Activated CD4-positive, alpha-beta T cell treated with anti-CD3 and anti-CD28 coated beads for 4 hours (primary cell): ENCODE data around the gene INSRR.

Experiments
- DNase-seq, 2 donors: peaks; one replicate each; pipeline ENCODE4 v3.0.0-alpha.2; 2020

INSRR gene

GRCh38 chr1:156822680-156823079 is 36.2 kb downstream of the INSRR start:
- no peak for DNase-seq

- peak; percentile 48 to 50 for DNase-seq
These were observed 37.1 kb downstream of the INSRR start for GRCh38 chr1:156821801-156822200.

- DNase-seq = peak; percentile 96 to 97
These were observed 42.2 kb downstream of the INSRR start, which contains the start of gene SH2D2A for GRCh38 chr1:156816561-156817328. Gene SH2D2A (minus strand): TSS chr1:156816848. CDS start chr1:156816708, 140 bp downstream.

GRCh38 chr1:156815961-156816422 is 42.9 kb downstream of the INSRR start:
- no peak for DNase-seq

- no peak for DNase-seq
These were observed 43.5 kb downstream of the INSRR start for GRCh38 chr1:156815307-156815826.

- DNase-seq = peak; percentile 62 to 63
These were observed 44.2 kb downstream of the INSRR start for GRCh38 chr1:156814571-156815260.

- peak; percentile 79 to 81 for DNase-seq
These were observed 45.0 kb downstream of the INSRR start for GRCh38 chr1:156813750-156814570.

- no peak for DNase-seq
These were observed 45.6 kb downstream of the INSRR start for GRCh38 chr1:156813298-156813697.

- DNase-seq = no peak
These were observed 46.5 kb downstream of the INSRR start for GRCh38 chr1:156812293-156812990.

GRCh38 chr1:156811168-156811567 is 47.7 kb downstream of the INSRR start:
- DNase-seq = no peak

GRCh38 chr1:156809711-156810366 is 49.1 kb downstream of the INSRR start:
- no peak for DNase-seq

- no peak for DNase-seq
These were observed 49.6 kb downstream of the INSRR start for GRCh38 chr1:156809281-156809680.

- no peak for DNase-seq
These were observed 50.5 kb downstream of the INSRR start for GRCh38 chr1:156808186-156809030.

GRCh38 chr1:156807627-156808026 is 51.3 kb downstream of the INSRR start:
- no peak for DNase-seq

- DNase-seq = no peak
These were observed 52.1 kb downstream of the INSRR start for GRCh38 chr1:156806512-156807440.

- DNase-seq = no peak
These were observed 53.0 kb downstream of the INSRR start for GRCh38 chr1:156805766-156806511.

GRCh38 chr1:156804572-156805243 is 54.2 kb downstream of the INSRR start:
- no peak for DNase-seq

- DNase-seq = no peak
These were observed 54.9 kb downstream of the INSRR start for GRCh38 chr1:156804026-156804425.
